Right ventricle myocardium superior (tissue), 1 donor: Measurements from ENCODE around the gene MAP3K7. TPM values are rescaled to one million over a fixed set of nuclear protein-coding genes. Genes with fewer than 3 reads are reported as not detected.
A peak's percentile ranks its signal among the peaks of the same experiment; 100 is the strongest.

Experiments
- ATAC-seq: fragments of 200-7000 bp; cut with Tn5 transposase; one replicate; pipeline ENCODE4 v1.9.1; 2020; ENCODE audit warnings: mild to moderate bottlenecking; ENCODE audit not compliant: poor library complexity
- DNase-seq: peaks from one replicate; pipeline ENCODE4 v3.0.0-alpha.2; 2020
- intact Hi-C: fragments of 100-400 bp; cut with DNase I; formaldehyde crosslinking; loops from one replicate; pipeline ENCODE4 v1.11.2; 2022
- long read RNA-seq: library from polyadenylated mRNA; unstranded; transcript quantifications from one replicate; pipeline ENCODE4 v2.0.0, GENCODE V29; 2021
- total RNA-seq: library from RNA; stranded (reverse); fragmentation: NEBNext Ultra II Directional; extraction: Animal tissue kit (Norgen Biotek cat#: 25700); gene quantifications from one replicate; pipeline ENCODE4 v1.2.1, GENCODE V29; 2021
- donor health status: DM: no; HTN: yes; CAD: no; lungs with severe emphysema.

The MAP3K7 gene
- 14.7 TPM for total RNA-seq
- long read RNA-seq, full-length matches to known transcripts = 56 of 76 reads
- long read RNA-seq, partial matches to known transcripts = 8 of 76 reads
- long read RNA-seq, other reads (novel, unspliced or antisense) = 12 of 76 reads

DNA sequence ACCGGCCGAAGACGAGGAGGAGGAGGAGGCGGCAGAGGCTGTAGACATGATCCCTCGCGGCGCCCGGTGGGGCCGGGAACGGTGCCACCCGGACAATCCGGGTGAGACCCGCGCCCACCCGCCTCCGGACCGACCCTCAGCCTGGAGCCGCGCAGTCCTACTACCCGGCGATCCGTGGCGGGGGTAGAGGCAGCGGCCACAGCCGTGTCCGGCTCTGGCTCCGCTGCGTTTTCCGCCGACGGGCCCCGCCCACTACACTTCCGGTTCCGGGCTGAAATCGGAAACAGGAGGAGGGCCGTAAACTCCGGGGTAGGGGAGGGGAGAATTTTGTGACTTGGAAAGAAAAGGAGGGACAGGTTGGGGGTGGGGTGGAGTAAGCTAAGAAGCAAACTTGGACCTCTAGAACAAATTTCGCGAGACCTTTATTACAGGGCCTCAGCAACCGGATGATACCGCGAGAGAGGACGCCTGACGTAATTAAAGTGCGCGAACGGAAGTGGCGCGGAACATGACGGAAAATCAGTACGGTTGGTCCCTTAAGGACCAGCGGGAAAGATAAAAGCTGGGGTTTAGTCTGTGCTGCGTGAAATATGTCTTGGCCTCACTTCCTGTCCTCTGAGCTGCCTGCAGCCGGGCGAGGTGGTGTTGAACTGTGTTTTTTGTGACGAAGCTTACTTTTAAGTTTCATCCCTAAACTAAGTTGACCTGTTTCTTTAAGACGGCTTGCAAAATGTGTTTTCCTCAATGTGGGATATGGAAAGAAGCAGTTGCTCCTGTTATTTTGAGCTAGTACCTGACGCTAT, at the start of gene MAP3K7:
Gene MAP3K7 (minus strand): TSS at position 237 of the 803 bp plus-strand sequence. CDS start 189 bp downstream, at position 48.
- intact Hi-C loops = no loop called here
- ATAC-seq (peak; percentile 99), DNase-seq (peak; percentile 95)

DNA sequence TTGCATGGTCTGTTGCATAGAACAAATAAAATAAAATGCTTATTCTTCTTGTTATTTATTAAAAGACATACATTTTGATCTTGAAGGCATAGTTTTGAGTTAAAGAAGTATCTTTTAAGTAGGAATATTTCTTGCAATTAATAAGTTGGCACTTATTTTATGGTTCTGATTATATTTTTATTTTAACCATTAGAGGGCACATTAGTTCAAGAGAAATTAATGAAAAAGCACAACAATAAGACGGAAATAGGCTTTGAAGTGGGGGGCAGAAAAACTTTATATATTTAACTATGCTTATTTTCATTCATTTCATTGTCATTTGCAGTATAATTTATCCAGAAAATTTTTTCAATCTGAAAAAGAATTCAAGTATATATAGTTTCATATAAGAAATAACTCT, 44.2 kb upstream of the MAP3K7 start:
- intact Hi-C loops = no loop called here
- DNase-seq = no peak
- no peak for ATAC-seq

DNA sequence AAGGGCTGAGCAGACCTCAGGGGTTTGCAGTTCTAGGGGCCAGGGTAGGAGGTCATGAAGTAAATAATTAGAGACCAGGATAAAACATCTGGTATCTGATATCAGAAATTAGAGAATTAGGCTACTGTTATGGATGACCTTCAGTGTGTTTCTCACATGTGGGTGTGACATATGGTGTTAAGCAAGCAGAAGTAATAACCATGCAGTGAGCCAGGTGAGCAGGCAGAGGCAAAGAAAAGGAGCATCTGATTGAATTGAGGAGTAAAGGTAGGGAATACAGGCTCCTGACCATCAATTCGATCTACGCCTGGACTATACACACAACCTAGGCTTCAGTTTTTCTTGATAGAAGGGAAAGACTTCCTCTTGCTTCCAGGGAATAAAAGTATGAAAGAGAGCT, 34.7 kb upstream of the MAP3K7 start:
- intact Hi-C loops = no loop called here
- DNase-seq = no peak
- no peak for ATAC-seq

DNA sequence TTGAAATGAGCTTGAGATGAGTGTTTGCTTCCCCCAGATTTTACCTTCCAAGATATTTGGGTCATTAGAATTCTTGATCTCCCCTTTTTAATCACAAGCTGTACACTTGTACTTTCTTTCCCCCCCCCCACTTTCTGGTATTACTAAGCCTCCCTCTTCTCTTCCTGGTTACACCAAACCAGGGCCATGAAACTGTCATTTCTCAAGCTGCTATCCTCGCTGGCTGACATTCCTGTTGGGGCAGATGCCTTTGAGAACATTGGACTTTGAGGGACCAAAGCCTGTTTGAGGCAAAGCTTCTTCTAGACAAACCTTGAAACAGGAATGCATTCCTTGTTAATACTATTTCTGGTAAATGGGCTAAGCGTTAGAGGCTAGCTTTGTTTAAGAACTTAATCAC, 32.3 kb upstream of the MAP3K7 start:
- no peak for DNase-seq
- intact Hi-C loops = no loop called here
- no peak for ATAC-seq

DNA sequence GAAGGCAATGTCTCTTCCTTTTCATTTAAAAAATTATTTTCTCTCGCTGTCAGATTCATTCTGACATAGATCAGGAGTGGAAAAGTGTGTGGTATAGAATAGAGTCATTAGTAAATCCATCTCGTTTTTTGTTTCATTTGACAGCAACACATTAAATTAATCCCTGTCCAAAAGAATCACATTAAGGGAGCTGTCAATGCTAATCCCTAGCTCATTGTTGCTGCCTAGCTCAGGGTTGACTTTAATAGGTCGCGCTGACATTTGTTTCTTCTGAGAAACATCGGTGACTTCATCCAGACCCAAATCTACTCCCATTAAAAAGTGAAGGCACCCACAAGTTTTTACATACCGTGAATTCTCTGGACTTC, 25.4 kb upstream of the MAP3K7 start:
- intact Hi-C loops = no loop called here
- DNase-seq = no peak
- no peak for ATAC-seq

DNA sequence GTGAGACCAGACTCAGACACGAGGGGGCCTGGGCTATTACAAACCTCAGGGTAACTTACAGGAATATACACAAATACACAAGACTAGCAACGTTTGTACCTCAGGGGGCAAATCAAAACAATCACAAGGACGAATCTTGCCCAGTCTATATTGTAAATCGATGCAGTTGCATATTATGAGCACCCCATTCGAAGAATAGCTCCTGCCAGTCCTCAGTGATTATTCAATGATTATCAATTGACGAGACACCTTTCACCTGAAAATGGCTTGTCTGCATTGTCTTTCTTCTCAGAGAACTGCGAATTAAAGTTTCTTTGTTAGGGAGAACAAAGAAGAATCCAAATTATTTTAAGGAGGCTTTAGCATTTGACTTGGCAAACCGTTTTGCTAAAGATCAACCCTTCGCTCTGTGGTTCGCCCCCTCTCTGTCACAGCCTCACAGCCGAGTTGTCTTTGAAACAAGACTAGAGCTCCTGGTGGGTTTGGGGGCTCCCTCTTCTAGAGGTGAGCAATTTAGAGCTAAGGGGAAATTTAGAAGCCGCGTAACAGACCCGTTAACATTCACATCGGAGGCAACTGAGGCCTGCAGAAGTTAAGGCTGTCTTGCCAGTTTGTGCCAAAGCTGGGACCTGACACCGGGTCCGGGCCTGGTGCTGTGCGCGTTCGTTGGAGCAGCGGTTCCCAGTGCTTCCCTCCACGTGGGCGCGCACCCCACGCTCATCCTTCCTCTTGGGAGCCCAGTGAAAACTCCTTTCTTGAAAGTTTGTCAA, 24.9 kb upstream of the MAP3K7 start:
- ATAC-seq = no peak
- DNase-seq = no peak
- intact Hi-C loops = no loop called here

DNA sequence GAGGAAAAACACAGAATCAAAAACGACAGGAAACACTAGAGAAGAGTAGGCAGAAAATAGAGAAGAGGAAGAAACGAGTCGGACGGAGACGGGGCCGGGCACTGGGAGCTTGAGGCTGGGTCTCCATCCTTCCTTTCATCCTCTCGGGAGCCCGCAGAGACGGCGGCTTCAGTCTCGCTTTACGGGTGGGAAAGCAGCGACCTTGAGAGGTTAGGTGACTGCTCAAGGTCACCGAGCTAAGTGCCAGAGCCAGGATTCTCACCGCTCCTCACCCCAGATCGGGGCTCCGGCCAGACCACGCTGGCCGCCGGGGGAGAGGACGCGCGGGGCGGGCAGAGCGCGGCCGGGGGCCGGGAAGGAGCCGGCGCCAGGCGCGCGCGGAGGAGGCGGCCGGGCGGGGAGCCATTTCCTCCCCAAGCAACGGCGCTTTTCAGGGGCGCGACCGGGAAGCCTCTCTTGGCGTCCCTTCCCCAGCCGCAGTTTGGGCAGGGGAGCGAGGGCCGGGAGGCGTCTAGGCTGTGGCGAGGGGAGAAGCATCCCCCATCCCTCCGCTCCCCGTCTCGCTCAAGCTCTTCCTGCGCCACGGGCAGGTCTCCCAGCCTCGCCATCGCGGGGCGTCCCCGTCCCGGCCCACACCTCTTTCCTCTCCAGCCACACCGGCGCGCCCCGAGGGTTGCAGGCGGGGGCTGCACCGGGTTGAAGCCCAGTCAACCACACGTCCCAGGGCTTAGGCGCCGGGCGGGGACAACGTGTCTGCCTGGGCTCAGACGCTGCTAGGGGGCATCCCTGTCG, 24.1 kb upstream of the MAP3K7 start:
- ATAC-seq = peak; percentile 90
- intact Hi-C loops = no loop called here
- DNase-seq = peak; percentile 64

DNA sequence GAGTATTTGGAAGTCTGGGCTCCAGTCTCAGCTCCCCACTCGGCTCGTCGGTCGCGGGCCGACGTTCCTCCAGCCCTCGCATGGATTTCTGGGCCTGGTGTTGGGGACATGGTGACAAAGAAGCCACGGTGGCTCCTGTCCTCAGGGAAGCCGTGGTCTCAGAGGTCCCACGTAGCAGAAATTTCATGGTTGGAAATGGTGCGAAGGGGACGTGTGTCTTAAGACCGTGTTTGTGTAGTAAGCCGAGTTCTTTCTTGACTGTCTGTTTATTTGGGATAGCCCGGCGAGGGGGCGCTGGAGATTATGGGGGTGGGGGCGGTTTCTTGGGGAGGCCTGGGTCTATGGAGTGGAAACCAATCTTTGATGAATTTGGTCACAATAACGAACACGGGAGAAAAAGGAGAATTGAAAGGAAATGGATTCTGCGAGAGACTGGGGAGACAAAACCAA, 23.5 kb upstream of the MAP3K7 start:
- ATAC-seq = peak; percentile 20
- intact Hi-C loops = no loop called here
- no peak for DNase-seq

DNA sequence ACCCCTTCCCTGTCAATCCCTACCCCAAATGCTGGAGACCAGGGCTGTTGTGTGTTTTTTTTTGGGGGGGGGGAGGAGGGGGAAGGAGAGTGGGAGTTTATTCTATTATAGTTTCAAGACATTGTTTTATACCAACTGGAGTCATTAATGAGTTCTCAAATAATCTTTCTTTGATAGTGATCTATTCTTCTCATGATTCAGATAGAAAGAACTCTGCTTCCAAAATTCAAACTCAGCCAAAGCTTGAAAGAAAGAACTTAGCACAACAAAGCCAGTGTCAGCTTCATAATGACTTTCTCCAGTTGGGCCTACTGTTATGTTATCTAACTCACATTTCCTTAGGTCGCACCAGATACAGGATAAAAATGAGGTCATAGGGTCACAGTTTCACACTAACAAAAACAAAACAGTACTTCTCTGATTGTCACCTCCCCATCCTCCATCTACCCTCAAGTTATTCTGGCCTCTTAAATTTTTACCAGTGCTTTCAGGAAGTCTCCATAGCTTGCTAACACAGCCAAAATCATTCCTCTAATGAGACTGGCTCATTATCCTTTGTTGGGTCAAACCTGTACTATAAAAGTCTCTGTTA, 19.0 kb upstream of the MAP3K7 start:
- ATAC-seq (no peak), DNase-seq (no peak)
- intact Hi-C loops = no loop called here

DNA sequence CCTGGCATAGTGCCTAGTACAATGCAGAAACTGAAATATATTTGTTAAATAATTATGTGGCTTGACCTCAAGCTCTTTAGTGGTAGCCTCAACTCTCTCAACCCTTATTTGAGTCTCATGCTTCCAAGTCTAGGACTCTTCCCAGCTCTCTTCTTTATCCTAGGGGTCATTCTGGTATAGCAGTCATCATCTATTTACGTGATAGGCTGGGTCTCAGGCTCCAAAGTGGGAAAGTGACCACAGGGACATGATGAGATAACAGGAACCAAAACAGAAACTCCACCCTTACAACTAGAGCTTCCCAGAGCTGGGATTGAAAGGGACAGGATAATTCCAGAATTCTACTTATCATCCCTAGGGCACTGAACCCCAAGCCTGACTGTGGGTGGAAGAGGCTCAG, 17.7 kb upstream of the MAP3K7 start:
- DNase-seq (no peak), ATAC-seq (no peak)
- intact Hi-C loops = no loop called here

DNA sequence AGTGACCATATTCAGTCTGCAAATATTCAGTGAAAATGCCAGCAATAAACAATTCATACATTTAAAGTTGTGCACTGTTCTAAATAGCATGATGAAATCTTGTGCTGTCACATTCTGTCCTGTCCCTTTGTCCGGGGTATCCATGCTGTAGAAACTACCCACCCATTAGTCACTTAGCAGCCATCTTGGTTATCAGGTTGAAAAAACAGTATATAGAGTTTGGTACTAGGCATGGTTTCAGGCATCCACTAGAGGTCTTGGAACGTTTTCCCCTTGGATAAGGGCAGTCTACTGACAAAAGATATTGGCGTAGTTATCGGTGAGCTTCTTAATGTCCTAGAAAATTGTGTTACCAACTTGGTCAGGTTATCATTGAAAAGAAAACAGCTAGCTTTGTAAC, 12.3 kb upstream of the MAP3K7 start:
- no peak for ATAC-seq
- no peak for DNase-seq
- intact Hi-C loops = no loop called here

DNA sequence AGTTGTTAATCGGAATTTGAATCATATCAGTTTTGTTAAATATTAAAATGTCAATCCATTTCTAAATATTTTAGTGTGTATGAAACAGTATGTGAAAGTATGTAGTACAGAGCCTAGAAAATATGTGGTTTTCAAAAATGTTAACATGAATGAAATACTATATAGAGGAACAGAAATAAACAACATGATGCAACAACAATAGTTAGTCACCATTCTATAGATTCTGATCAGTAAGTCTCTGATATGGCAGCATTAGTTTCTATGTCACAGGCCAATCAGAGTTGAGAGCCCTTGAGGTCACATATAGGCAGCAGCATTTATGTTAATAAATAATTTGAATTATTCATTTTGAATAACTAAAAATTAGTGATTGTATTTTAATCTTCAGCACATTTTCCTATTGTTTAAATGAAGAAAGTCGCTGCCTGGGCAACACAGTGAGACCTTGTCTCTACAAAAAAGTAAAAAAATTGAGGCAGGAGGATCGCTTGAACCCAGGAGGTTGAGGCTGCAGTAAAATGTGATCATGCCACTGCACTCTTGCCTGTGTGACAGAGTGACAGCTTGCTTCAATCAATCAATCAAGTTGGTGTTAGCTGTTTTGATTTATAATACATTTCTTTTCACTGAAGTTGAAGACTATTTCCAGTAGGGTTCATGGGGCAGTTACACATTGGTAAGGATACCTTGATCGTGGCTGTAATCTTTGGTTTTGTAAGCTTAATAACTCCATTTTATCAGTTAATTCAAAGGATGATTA, 11.5 kb upstream of the MAP3K7 start:
- no peak for DNase-seq
- intact Hi-C loops = no loop called here
- no peak for ATAC-seq

DNA sequence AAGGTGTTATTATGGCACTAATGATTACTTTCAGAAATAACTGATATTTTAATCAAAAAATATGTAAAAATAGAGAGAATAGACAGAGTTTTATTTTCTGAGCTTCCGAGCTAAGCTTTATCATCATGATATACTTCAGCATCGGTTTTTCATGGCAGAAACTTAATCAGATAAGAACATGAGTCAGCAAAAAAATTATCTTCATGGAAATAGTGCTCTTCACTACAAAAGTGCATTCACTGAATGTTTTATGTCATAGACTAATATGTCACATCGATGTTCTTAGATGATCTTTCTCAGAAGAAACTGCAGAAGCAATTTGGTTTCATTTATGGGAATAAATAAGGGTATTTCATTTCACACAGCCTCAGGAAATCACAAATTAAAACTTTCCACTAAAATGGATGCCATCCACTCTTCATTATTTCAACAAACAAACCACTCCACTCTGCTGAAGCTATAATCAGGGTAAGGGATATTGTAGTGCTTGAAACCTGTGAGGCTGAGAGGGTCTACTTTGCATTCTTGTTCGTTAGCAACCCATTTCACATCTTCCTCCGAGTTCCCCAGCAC, 10.2 kb upstream of the MAP3K7 start:
- no peak for DNase-seq
- intact Hi-C loops = no loop called here
- no peak for ATAC-seq

DNA sequence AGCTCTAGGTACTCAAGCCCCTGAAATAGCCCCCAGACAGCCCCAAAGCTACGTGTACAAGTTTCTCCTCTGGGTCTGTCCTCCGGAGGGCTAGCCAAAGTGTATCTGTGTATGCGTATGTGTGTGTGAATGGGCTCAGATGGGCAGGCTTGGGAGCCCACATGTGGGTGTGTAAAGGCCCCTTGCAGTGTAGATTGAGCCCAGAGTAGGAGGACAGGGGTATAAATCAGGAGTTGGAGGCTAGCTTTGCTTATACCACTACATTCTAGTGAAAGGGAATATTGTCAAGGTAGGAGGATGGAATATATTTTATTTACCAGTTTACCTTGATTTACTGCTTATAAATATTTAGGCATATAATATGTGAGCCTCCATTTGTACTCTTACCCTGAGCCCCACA, 9.0 kb upstream of the MAP3K7 start:
- ATAC-seq (no peak), DNase-seq (no peak)
- intact Hi-C loops = no loop called here

DNA sequence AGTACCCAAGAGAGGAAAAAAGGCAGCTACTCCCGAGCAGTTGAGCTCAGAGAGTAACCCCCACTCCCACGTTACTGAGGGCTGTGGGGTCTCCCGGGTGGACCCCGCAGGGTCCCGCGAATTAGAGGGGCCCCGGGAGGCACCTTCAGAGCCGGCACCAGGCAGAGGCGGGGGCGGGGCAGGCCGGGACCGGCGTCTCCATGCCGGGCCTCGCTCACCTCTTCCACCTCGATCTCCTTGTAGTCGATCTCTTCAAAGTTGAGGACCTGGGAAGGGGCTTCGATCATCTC, 381 bp downstream of the MAP3K7 start:
- intact Hi-C loops = no loop called here
- ATAC-seq (peak; percentile 37), DNase-seq (no peak)

DNA sequence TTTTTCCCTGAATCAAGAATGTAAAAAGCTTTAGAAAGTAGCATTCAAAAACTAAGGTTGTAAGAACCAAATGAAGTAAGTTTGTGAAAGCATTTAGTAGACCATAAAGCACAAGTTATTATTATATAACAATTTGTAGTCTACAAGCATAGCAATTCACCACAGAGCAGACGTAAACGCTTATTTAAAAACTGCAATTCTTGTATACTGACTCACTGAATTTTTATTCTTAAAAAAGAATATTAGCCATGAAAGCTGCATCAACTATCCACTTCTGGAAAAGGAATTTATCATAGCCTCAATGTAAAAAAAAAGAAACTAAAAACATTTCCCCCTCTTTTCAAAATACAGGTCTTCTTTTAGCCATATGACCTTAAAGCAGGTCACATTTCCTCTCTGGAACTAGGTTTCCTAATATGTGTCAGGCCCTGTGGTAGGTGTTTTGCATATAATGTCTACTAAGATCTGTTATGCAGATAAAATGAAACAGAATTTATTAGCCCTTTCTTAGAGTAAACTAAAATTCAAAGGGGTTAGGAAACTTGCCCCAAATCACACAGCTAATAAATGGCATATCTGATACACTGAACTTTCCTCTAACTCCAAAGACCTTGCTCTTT, 2.1 kb downstream of the MAP3K7 start:
- intact Hi-C loops = no loop called here
- ATAC-seq (no peak), DNase-seq (no peak)

DNA sequence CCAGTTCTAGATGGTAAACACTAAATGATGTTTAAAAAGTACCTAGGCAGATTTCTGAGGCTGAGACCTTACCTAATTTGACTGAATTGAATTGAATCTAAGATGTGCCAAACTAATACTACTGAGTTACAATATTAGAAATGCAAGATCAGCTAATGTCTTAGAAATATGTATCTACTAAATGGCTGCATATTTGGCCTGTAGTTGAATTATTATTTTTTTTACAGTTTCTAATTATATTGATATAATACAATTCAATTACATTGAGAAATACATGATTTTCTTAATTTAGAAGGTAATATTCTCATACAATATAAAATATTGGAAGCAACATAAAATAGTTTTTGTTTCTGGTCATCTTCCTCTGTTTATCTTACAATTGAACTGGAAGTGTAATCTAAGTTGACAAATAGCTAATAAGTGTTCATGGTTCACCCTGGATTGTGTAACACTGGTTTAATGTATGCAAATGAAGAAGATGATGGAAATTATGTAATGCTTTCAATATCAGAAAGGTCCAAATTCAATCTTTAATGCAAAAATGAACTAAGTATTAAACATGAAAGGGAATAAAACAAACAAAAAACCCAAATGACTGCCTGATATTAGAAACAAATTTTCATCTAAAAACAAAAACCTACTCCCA, 2.9 kb downstream of the MAP3K7 start:
- no peak for ATAC-seq
- intact Hi-C loops = no loop called here

More for the DNA sequence above, 2.9 kb downstream of the MAP3K7 start:
- no peak for DNase-seq
